SK-N-SH treated with all-trans-retinoic acid at 6 μM for 48 hours (cell line): ENCODE results near the gene KRTAP10-4.

Experiments used
- ATAC-seq: fragments of 200-7000 bp; cut with Tn5 transposase; 3 replicates; pipeline ENCODE4 v1.9.1; 2020; ENCODE audit warnings: mild to moderate bottlenecking, moderate library complexity
- BACH2 ChIP-seq: fragments of 250-450 bp; sonication (Bioruptor Pico); IDR thresholded peaks from 2 replicates; pipeline ENCODE4 v1.9.0; 2021; ENCODE audit warnings: mild to moderate bottlenecking, borderline replicate concordance
- CREB5 ChIP-seq: fragments of 250-450 bp; sonication (Bioruptor Pico); IDR thresholded peaks from 2 replicates; pipeline ENCODE4 v1.5.1; 2020; ENCODE audit warnings: low read depth, mild to moderate bottlenecking, moderate library complexity
- CSDC2 ChIP-seq: fragments of 250-450 bp; sonication (Bioruptor Pico); IDR thresholded peaks from 2 replicates; pipeline ENCODE4 v1.5.0; 2020; ENCODE audit warnings: mild to moderate bottlenecking, moderate library complexity
- CSRNP3 ChIP-seq: fragments of 250-450 bp; sonication (Bioruptor Pico); IDR thresholded peaks from 2 replicates; pipeline ENCODE4 v1.5.1; 2021; ENCODE audit warnings: mild to moderate bottlenecking, moderate library complexity
- ESRRG ChIP-seq: fragments of 250-450 bp; sonication (Bioruptor Pico); IDR thresholded peaks from 2 replicates; pipeline ENCODE4 v1.6.1; 2021; ENCODE audit warnings: mild to moderate bottlenecking
- ISL1 ChIP-seq: fragments of 250-450 bp; sonication (Bioruptor Pico); IDR thresholded peaks from 2 replicates; pipeline ENCODE4 v2.1.2; 2022; ENCODE audit warnings: mild to moderate bottlenecking, moderate library complexity
- PATZ1 ChIP-seq: fragments of 250-450 bp; sonication (Bioruptor Pico); IDR thresholded peaks from 2 replicates; pipeline ENCODE4 v1.8.0; 2020; ENCODE audit warnings: mild to moderate bottlenecking, moderate library complexity, borderline replicate concordance
- POU6F1 ChIP-seq: fragments of 250-450 bp; sonication (Bioruptor Pico); IDR thresholded peaks from 2 replicates; pipeline ENCODE4 v1.8.0; 2021; ENCODE audit warnings: low read depth, mild to moderate bottlenecking, moderate library complexity, borderline replicate concordance
- PPARA ChIP-seq: fragments of 250-450 bp; sonication (Bioruptor Pico); IDR thresholded peaks from 2 replicates; pipeline ENCODE4 v1.5.0; 2020; ENCODE audit warnings: mild to moderate bottlenecking, borderline replicate concordance
- RARB ChIP-seq: fragments of 250-450 bp; sonication (Bioruptor Pico); IDR thresholded peaks from 2 replicates; pipeline ENCODE4 v1.8.0; 2021; ENCODE audit warnings: mild to moderate bottlenecking, moderate library complexity
- SNAI2 ChIP-seq: fragments of 250-450 bp; sonication (Bioruptor Pico); IDR thresholded peaks from 2 replicates; pipeline ENCODE4 v1.5.0; 2020; ENCODE audit warnings: mild to moderate bottlenecking, moderate library complexity
- TCF4 ChIP-seq: fragments of 250-450 bp; sonication (Bioruptor Pico); IDR thresholded peaks from 2 replicates; pipeline ENCODE4 v1.8.0; 2021; ENCODE audit warnings: mild to moderate bottlenecking, moderate library complexity, borderline replicate concordance
- TSHZ2 ChIP-seq: fragments of 250-450 bp; sonication (Bioruptor Pico); IDR thresholded peaks from 2 replicates; pipeline ENCODE4 v1.5.0; 2020; ENCODE audit warnings: mild to moderate bottlenecking, moderate library complexity
- ZC3H10 ChIP-seq: fragments of 250-450 bp; sonication (Bioruptor Pico); IDR thresholded peaks from 2 replicates; pipeline ENCODE4 v1.5.1; 2021; ENCODE audit warnings: mild to moderate bottlenecking, moderate library complexity
- ZFP3 ChIP-seq: fragments of 250-450 bp; sonication (Bioruptor Pico); IDR thresholded peaks from 2 replicates; pipeline ENCODE4 v1.5.0; 2020; ENCODE audit warnings: mild to moderate bottlenecking, moderate library complexity
- ZFP30 ChIP-seq: fragments of 450-650 bp; formaldehyde crosslinking; IDR thresholded peaks from 2 replicates; pipeline ENCODE4 v1.5.0; 2022; ENCODE audit warnings: mild to moderate bottlenecking, moderate library complexity
- ZNF8 ChIP-seq: fragments of 450-650 bp; formaldehyde crosslinking; IDR thresholded peaks from 2 replicates; pipeline ENCODE4 v1.5.0; 2020; ENCODE audit warnings: mild to moderate bottlenecking, moderate library complexity

The KRTAP10-4 gene

GRCh38 chr21:44571844-44572782, 1.4 kb upstream of the KRTAP10-4 start:
- no peak for TF ChIP-seq ZC3H10
- no peak for TF ChIP-seq BACH2 (CRISPR knock-in tag)
- no peak for TF ChIP-seq CSDC2 (CRISPR knock-in tag)
- no peak for TF ChIP-seq CREB5
- no peak for TF ChIP-seq CSRNP3 (CRISPR knock-in tag)
- TF ChIP-seq RARB (CRISPR knock-in tag): no peak
- TF ChIP-seq ISL1: no peak
- no peak for TF ChIP-seq PATZ1 (CRISPR knock-in tag)
- ATAC-seq: no peak

GRCh38 chr21:44572959-44573583, 458 bp upstream of the KRTAP10-4 start:
- TF ChIP-seq PPARA: no peak
- ATAC-seq: no peak; the same call in 2 of the 3 replicates

- no peak; the same call in 2 of the 3 replicates for ATAC-seq
- no peak for TF ChIP-seq POU6F1 (CRISPR knock-in tag)
- TF ChIP-seq ZFP3 (CRISPR knock-in tag): no peak
- no peak for TF ChIP-seq CSRNP3 (CRISPR knock-in tag)
- TF ChIP-seq TSHZ2 (CRISPR knock-in tag): no peak
- no peak for TF ChIP-seq TCF4 (CRISPR knock-in tag)
- TF ChIP-seq CSDC2 (CRISPR knock-in tag): no peak
- no peak for TF ChIP-seq SNAI2 (CRISPR knock-in tag)
- TF ChIP-seq PATZ1 (CRISPR knock-in tag): no peak
- TF ChIP-seq ESRRG (CRISPR knock-in tag): no peak
- TF ChIP-seq ZNF8 (CRISPR knock-in tag): no peak
- no peak for TF ChIP-seq ZFP30 (CRISPR knock-in tag)
- no peak for TF ChIP-seq PPARA
- TF ChIP-seq, all 23 proteins: peak for 0
Measured at GRCh38 chr21:44574457-44575306, 1.2 kb downstream of the KRTAP10-4 start.
